ENCODE data around the gene KCNQ1.

Gene KCNQ1

DNA sequence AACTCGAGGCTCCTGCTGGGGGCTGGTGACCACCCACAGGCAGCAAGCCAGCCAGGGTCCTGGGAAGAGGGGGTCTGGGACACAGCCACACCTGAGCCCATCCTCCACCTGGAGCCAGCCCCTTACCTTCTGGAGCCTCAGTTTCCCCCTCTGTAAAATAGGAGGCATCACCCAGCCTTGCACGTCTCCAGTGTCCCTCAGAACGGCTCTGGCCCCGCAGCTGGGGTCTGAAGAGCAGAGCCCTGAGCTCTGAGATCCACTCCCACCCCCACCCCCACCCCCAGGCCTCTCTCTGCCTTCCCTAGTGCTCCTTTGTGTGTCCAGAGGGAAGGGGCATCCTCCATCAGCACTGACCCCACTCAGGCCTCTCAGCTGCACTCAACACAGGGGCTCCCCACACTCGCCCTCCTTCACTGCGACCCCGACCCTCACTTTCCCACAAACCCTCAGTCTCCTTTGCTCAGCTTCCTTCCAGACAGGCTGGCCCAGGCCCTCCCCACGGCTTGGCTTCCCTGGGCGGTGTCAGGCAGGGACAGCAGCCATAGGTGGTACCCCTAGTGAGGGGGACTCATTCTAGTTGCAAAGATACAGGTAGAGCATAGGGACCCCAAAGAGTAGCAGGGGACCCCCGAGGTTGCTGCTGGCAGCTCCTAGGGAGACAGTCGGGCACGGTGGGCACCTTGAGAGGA is 288.3 kb downstream of the KCNQ1 start:
- no peak for DNase-seq (ENCODE audit: low spot score)

DNA sequence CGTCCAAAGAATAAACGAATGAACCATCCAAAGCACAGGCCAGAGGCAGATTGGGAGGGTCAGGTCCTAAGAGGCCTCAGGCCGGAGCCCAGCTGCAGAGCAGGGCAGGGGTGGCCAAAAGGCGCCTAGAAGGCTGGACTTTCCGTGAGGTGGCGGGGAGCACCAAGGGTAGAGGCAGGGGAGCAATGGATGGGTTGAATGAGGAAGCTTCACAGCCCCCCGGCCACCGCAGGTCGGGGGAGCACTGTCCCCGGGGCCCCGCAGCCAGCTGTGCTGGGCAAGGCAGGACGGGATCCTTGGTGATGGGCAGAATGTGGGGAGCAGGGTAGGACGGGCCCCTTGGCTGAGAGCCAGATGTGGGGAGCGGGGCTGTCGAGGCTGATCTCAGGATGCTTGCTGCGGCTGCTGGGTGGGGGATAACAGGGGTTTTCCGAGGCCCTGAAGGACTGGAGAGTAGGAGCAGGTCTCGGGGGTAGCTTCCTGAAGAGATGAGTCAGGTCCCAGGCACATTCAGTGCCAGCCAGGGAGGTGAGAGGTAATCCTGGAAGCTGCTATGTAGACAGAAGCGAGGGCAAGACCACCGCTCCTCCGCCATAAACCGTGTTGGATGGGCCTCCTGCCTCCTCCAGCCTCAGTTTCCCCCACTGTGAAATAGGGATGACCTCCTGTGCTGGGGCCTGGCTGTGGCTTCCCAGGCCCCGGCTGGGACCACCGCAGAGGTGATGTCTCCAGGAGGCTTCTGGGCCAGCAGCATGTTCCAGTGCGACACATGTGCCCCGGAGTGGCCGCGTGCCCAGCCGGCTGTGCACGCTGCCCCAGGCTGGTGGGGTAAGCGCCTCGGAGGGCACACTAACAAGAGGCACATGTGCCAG is 289.6 kb downstream of the KCNQ1 start:
- no peak for DNase-seq (ENCODE audit: low spot score)

DNA sequence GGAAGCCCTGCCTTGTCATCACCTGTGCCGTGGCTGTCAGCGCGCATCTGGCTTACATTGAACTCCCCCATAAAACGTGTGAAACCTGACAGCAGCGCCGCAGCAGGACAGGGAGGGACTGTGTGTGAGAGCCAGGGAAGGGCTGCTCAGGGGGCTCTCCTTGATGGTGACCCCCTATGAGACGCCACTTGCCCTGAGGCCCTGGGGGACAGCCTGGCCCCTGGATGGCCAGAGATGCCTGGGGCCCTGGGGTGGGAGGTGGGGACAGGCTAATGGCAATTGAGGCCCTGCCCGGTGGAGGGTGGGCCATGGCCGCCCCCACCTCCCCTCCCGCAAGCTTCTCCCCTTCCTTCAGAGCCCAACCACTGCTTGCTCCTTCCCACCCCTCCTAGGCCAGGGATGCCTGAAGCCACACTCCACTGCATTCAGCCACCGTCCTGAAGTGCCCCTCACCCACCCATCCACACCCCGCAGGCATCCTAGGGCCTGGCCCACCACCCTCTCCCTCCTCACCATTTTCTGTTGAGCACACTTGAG is 290.3 kb downstream of the KCNQ1 start:
- no peak for DNase-seq (ENCODE audit: low spot score)

DNA sequence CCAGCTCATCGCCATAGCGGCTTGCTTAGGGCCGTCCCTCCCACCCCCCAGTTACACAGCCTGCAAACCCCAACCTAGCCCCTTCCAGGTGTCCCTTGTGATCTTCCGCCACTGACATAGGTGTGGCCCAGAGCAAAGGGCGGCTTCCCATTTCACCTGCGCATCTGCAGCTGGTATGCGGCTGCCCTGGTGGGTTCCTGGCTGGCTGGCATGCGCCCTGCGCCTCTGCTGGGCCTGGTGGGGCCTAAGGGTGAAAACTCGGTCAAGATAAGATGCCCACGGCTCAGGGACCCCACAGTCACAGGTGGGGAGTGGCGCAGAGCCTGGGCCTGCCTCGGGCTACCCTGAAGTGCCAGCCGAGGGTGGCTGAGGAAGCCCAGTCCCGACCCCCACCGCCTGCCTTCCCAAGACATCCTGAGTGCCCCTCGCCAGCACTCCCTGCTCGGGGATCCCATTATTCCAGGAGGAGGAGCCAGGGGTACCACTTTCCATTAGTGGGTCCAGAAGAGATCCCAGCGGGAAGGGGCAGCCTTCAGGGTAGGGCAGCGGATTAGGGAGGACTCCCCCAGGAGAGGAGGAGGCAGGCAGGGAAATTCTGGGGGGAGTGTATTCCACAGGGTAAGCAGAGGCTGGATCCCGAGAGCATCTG is 291.9 kb downstream of the KCNQ1 start:
- DNase-seq (ENCODE audit: low spot score): no peak

DNA sequence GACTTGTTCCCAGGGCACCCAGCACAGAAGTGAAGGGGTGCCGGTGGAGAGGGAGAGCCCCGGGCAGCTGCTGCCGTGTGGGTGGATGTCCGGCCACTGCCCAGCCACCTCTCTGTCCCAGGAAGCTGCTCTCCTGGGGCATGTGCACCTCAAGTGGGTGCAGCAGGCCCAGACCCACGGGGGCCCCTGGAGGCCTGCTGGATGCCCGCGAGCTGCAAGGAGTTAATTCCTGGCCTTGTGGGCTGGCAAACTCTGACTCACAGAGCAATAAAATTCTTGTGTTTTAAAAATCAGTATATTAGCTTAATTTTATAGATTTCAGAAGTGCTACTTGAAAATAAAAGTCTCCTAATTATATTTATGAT is 292.4 kb downstream of the KCNQ1 start:
- DNase-seq (ENCODE audit: low spot score): no peak

DNA sequence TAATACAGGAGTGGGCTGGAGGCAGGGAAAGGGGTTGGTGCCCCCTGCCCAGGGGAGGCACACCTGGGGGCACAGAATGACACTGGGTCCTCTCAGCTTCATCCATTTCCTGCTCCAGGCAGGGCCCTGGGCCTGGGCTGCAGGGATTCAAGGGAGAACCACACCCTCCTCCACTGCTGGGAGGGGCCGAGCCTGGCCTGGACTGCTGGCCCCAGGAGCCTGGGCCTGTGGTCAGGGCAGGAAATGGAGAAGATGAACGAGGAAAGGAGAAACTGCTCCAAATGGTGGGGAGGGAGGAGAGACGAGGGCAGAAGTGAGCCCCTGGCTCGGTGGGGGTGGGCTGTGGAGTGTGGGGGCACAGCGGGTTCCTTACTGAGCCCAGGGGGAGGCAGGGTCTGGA is 293.1 kb downstream of the KCNQ1 start:
- no peak for DNase-seq (ENCODE audit: low spot score)

DNA sequence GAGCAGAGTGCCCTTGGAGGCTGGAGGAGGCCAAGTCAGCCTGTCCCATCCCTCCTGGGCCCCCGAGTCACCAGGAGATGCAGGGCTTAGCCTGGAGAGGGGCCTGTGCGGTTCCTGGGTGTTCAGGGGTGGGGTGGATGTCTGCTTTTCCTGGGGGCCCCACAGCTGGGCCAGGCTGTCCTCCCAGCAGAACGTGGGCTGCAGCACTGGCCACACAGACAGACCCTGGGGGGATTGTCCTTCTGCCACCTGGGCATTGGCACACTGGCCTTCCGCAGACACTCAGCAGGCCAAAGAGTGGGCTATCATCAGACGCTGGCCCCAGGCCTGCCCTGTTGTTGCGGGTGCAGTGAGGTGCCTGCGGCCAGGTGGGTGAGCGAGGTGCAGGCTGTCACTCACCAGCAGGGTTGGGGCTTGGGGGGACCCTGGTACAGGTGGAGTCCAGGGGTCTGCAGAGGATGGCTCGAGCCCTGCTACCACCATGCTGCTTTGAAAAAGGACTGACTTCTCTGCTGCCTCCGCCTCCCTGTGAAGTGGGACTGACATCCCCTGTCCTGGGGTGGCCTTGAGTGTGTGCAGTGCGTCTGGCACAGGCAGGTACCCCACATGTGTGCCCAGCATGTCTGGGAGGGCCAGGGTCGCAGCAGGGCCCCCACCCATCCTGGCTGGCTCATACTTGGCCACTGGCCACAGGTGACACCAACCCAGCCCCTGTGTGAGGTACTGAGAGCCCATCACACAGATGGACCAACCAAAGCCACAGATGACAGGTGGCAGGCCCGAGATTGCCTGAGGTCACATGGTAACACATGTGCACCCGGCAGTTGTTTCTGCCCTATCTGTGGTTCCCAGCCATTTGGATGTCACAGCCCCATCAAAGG is 294.0 kb downstream of the KCNQ1 start:
- DNase-seq (ENCODE audit: low spot score): no peak

DNA sequence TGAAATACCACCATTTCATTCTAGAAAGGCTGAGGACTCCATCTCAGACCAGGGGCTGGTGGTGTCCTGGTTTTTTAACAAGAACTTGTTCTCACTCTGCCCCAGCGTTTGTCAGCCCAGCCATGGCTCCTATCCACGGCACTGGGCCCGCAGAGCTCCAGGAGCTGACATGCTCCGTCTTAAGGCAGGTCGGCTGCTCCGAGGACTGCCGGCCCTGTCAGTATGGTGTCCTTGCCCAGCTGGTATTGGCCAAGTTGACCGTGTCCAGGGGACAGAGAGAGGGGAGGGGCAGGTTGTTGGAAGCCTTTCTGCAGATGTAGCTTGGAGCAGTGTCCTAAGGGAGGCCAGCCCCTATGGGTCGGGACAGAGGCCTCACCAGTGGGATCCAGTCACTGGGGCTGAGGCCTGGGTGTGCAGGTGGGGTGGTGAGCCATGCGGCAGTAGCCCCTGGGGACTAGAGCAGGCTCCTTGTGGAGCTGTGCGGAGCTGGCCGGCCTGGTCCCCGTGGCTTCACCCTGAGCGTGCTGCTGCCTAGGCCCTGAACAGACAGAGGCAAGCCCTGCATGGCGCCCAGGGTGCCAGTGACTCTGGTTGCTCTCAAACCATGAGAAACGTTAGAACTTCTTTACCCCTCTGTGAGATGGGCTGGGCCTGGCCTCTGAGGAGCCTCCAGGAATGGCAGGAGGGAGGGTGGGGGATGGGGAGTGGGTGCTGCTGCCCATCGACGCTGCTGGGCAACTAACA is 294.9 kb downstream of the KCNQ1 start:
- no peak for DNase-seq (ENCODE audit: low spot score)

DNA sequence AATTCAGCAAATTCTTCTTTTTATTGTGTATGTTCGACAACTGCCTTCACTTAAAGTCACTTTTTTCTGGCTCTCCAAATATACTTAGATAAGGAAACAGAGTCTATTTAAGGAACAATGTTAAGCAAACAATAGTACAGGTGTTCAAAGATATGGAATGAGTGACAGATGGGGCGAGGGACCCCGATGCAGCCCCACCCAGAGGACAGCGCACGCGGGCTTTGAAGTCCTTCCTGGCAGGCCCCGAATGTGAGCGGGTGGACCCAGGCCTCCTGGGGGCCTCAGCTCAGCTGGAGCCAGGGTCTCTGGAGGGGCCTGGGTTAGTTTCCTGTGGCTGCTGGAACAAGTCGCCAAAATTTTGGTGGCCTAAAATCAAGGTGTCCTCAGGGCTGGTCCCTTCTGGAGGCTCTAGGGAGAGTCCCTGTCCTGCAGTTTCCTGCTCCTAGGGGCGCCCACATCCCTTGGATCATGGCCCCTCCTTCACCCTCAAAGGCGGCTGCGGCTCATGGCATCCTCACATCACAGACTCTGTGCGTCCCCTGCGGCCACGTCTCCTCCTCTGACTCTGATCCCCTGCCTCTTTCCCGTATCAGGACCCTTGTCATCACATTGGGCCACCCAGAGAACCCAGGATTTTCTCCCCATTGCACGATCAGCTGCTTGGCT is 295.6 kb downstream of the KCNQ1 start:
- no peak for DNase-seq (ENCODE audit: low spot score)

DNA sequence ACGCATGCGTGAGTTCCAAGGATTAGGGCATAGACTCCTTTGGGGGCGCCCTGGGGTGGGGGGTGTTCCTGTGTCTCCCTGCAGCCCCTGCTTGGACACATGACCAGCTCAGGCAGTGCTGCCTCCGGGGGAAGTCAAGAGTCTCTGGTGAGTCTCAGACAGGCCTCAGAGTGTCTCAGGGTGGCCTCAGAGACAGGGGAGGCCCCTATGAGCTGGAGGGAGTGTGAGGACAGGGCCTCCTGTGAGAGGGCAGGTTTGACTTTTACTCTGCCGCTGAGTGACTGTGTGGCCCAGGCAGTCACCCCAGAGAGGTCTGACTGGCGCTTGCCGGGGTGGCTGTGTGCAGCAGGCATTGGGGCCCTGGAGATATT is 296.2 kb downstream of the KCNQ1 start:
- DNase-seq (ENCODE audit: low spot score): no peak

DNA sequence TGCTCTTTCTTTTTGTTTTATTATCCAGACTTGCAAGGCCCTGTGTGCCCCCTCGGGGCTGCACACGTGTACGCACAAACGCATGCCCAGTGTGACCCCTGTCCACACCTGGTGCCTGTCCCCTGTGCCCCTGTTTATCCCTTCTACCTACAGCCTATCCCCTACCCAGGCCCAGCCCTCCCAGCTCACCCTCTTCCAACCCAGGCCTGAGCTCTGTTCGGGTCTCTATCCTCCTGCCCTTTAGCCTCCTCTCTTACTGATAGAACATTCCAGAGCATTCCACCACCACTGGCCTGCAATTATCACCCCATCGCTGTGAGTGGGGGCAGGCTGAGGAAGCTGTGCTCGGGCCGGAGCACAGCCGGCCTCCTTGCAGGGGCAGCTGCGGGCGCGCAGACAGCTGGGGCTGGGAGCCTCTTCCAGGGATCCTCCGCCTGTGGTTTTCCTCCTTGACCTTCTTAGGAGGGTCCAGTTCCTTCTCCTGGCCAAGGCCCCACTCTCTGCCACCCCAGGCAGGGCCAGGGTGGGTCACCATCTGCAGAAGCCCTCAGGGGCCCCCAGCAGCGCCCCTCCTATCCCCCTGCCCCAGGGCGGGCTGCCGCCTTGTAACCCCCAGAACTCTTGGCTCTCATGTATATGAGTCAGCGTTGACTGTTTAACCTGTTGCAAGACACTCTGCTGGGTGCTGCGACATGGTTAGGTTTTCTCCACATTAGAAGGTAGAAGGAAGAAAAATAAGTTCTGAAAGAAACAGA is 296.7 kb downstream of the KCNQ1 start:
- DNase-seq (ENCODE audit: low spot score): no peak

DNA sequence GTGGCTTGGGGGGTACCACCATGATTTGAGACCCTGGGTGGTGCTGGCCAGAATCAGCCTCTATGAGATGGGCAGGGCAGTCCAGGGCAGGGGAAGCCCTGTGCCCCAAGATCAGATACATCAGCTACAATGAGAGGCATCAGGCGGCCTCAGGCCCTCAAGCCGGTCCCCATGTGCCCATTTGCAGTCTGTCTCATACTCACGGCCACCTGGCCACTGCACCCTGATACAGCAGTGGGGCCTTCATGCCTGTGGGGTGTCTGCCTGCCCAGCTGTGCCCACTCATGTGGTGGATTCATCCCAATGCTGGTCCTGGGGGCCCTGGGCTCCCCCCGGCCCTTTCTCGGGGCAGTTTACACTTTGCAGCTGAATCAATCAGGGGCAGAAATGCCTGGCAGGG is 297.4 kb downstream of the KCNQ1 start:
- no peak for DNase-seq (ENCODE audit: low spot score)

DNA sequence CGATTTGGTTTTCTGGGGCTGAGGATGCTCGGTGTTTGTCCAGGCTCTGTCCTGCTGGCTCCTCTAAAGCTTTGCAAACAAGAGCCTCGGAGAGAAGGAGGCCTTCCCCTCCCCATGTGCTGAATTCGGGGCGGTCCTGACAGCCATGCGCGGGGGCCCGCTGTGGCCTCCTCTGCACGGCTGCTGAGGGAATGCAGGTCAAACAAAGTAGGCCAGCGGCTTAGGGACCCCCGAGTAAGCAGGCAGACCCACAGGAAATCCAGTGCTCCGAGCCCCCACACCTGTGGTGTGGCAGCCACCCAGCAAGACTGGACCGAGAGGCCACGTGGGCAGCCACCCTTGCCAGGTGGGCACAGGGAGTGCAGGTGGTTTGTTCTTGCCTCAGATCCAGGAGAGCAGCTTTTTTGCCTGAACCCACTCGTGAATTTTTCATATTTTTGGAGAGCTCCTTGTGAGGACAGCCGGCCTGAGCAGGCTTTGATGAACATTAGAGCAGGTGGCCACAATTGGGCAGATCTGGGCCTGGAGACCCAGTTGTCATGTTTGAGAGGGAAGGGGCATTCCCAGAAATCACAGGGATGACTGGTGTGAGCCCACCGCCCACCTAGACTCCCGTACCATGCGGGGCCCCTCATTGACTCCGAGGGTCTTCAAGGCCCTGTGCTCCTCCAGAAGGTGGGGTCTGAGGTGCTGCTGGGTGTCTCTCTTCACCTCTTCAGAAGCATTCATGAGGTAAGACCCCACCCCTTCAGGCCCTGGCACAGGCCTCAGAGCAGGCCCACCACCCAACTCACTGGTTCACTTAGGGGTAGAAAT is 298.0 kb downstream of the KCNQ1 start:
- no peak for DNase-seq (ENCODE audit: low spot score)

DNA sequence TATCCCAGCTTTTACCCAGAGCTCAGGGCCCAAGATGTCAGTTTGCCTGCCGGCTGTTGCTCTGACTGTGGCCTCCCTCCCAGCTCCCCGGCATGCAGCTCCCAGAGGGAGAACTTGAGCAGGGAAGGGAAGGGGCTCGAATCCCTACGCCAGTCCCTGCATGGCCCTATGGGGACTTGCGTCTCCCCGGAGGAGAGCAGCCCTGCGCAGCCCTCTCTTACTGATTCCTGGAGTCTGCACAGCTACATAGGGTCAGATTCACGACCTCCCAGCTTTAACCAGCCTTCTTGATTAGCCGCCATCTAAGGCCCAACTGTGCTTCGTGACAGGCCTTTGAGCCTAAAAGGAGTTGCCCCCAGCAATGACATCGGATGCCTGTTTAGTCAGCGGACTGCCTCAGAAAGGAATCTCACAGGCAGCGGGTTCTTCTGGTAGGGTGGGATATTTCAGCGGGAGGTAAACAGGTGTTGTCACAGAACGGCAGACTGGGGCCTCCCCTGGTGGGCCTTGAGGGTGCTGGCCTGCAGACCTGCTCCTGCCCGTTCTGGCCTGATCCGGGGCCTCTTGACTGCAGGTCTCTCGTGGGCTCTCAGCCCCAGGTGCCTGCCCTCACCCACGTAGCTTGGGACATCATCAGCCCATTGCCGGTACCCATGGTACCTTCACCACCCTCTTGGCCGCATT is 298.8 kb downstream of the KCNQ1 start:
- DNase-seq (ENCODE audit: low spot score): no peak

DNA sequence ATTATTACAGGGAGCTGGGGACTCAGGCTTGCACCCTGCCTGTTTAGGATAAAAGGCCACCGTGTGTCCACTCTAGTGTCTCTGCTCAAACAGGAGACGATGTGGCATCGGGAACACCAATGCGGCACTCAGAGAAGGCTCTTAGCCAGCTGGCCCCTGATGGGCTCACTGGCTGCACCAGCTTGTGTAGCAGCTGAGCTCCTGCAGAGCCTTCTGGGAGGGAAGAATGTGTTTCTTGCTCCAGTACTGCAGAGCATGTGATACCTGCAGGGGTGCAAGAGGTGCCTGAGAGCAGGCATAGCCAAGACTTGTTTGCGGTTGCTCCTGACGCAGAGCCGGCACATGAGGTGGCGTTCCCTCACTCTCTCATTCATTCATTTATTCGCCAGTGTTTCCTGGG is 299.4 kb downstream of the KCNQ1 start:
- no peak for DNase-seq (ENCODE audit: low spot score)

DNA sequence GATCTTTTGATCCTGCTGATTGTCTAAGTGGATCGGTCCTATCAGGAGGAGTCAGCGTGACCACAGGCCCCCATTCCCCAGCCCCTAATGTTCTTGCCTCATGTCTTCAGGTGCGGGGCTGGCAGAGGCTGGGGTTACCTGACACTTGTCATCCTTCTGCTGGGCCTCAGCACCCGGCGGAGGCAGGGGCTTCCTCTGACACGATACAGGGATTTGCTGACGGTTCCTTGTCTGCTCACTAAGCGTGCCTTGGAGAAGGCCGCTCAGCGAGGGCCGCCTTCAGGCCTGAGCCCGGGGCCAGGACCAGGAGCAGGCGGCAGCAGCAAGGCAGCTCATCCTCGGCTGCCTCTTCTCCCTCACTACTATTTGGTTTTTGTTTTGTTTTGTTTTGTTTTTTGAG is 300.7 kb downstream of the KCNQ1 start:
- DNase-seq (ENCODE audit: low spot score): no peak

DNA sequence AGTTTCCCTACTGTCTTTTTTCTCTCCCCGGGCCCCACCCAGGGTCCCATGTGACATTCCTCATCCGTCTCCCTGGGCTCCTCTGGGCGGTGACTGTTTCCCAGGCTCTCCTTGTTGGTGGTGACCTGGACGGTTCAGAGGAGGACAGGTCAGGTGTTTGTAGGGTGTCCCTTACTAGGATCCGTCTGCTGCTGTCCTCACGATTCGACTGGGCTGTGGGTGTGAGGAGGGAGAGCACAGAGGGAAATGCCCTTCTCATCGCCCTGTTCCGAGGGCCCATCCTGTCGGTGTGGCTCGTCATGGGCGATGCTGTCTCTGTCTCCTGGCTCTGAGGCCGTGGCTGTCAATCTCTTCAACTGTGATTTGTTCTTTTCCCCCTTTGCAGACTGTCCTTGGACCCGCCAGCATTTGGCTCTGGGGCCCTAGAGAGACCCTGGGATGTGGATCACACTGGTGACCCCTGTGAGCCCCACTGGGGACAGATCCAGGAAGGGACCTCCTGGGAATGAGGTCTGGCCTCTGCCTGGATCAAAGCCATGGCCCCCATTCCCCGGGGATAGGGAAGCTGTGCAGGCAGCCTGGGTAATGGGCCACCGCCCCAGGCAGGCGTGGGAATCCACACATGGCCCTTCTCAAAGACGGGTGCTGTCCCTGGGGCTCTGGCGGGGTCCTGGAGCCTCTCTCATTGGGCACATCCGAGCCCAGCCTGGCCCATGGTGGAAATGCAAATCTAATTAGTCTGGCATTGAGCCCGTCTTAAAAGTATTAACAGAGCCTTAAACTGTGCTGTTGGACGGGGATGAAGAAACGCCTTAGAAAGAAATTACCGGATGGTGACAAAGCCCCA is 301.8 kb downstream of the KCNQ1 start:
- peak; percentile 88 for DNase-seq (ENCODE audit: low spot score)

Measured in D341Med (cell line).